Stimulated activated CD8-positive, alpha-beta memory T cell treated with anti-CD3 and anti-CD28 coated beads, Interleukin-7, amount 100 ng/mL, for 1 hour (primary cell): ENCODE measurements around the gene ATL3.
"Not testable (repeated sequence)": the region's sequence is repeated elsewhere in the genome, so short reads cannot be mapped to it uniquely, and the experiment has no call there.

Source experiments
- DNase-seq, 2 donors: peaks; one replicate each; pipeline ENCODE4 v3.0.0-alpha.2; 2020; ENCODE audit warnings: low read depth in 2 of 2

The ATL3 gene

DNA sequence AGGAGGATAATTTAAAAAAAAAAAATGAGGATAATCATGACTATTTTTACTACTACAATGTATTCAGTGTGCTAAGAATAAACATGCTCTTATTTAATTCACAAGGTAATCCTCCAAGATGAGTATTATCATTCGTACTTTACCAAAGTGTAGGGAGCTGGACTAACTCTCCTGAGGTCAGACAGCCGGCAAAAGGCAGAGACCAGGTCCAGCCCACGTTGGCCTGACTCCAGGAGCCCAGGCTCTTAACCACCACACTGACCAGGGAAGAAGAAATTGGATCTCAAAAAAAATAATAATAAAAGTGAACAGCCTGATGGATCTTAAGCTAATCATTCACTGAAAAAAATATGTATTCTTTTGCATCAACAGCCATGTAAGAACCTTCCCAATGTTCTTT lies 82.2 kb downstream of the ATL3 start:
- no peak for DNase-seq

GRCh38 chr11:63586451-63587166 lies 84.6 kb downstream of the ATL3 start:
- no peak for DNase-seq

- no peak for DNase-seq
These were observed 87.9 kb downstream of the ATL3 start for GRCh38 chr11:63583357-63583677.

GRCh38 chr11:63581224-63581623 lies 90.0 kb downstream of the ATL3 start:
- DNase-seq = not testable (repeated sequence)

DNA sequence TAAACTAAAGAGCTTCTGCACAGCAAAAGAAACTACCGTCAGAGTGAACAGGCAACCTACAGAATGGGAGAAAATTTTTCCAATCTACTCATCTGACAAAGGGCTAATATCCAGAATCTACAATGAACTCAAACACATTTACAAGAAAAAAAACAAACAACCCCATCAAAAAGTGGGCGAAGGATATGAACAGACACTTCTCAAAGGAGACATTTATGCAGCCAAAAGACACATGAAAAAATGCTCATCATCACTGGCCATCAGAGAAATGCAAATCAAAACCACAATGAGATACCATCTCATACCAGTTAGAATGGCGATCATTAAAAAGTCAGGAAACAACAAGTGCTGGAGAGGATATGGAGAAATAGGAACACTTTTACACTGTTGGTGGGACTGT lies 92.3 kb downstream of the ATL3 start:
- not testable (repeated sequence) for DNase-seq

- no peak for DNase-seq
These were observed 96.1 kb downstream of the ATL3 start for GRCh38 chr11:63574856-63575602.
